HS-27A (cell line): ENCODE results near the gene RAB27B.
"Not testable (repeated sequence)": the region's sequence is repeated elsewhere in the genome, so short reads cannot be mapped to it uniquely, and the experiment has no call there.

Source experiments
- DNase-seq: peaks from one replicate; pipeline ENCODE4 v3.0.0-alpha.2; 2012; ENCODE audit warnings: low read depth, missing footprints

Gene RAB27B

GRCh38 chr18:54820785-54821275 is 7.4 kb upstream of the RAB27B start:
- not testable (repeated sequence) for DNase-seq

GRCh38 chr18:54822872-54823845 is 5.1 kb upstream of the RAB27B start:
- peak; percentile 41 for DNase-seq

GRCh38 chr18:54824761-54825160 is 3.5 kb upstream of the RAB27B start:
- no peak for DNase-seq

DNA sequence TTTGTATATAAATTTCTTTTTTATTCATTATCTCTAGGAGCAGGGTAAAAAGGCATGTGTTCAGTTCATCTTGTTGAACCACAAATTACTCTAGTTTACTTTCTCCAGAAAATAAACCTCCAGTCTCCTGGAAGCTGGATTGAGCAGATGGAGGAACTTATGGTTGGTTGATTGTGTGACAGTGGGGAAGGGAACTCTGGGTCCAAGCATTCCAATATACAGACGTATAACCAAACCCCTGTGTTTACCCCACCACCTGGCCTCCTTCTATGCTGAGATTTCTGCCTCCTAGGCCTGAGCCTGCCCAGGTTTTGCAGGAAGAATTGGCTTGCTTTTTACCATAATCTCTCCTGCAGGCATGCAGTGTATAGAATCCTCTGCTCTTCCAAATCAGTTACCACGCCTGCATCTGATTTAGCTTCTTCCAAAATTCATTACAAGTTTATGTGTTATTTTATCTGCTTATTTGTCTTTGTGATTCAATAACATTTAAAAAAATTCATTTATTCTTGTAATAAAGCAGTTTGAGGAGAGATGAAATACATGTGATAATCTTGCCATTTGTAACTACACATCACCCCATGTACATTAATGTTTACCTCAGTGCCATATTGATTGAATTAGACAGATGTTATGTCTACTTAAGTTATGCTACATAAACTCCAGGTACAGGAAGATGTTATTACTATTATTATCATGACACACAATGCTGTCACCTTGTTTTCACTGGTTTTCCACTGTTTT is 2.5 kb upstream of the RAB27B start:
- DNase-seq = no peak

- DNase-seq = no peak
Observed at GRCh38 chr18:54828986-54829385, 709 bp downstream of the RAB27B start.

DNA sequence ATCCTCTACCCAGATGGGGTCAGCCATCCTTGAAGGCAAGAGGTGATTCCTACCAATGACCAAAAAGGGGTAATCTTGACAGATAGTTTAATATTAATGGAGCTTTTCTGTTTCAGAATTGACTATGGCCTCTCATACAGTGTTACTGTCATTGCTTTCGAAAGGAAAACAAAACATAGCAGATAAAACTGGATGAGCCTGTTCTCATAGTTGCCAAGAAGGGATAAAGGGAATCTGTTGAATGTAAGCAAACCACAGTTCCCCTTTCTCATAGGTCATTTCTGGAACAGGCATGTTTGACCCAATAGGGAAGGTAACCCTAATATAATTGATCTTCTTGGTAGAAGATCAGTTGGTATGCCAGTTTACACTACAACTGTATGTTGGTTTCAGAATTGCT is 1.6 kb downstream of the RAB27B start:
- no peak for DNase-seq

DNA sequence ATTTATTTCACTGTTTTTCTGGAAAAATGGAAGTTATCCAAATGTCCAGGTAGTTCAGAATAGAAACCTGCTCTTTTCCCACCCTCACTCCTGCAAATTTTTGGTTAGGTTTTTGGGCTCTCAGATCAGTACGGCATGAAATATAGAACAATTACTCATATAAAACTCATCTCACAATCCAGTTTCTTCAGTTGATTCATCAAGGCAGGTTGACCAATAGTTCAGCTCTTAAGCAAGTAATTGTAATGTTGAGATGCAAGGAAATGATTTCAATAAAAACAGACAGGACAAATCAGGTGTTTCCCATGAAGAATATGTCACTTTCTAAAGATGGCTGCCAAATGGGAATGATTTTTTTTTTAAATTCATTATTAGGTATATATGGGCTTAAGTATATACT is 2.0 kb downstream of the RAB27B start:
- DNase-seq = no peak

DNA sequence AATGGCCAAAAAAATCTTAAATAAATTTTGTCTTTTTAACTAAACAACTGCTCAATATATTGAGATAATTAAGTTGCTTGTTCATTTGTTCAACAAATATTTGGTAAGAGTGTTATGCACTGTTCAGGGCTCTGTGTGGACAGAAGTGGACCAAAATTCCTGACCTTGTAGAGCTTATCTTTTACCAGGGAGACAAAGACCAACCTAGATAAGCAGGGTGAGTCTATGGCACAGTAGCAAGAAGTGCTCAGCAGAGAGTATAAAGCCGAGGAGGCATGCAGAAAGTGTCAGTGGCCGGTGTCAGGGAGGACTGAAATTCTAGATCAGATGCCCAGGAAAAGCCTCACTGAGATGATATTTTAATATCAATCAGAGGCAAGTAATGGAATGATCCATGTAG is 2.6 kb downstream of the RAB27B start:
- DNase-seq = no peak

GRCh38 chr18:54835944-54836343 is 7.7 kb downstream of the RAB27B start:
- DNase-seq = no peak

DNA sequence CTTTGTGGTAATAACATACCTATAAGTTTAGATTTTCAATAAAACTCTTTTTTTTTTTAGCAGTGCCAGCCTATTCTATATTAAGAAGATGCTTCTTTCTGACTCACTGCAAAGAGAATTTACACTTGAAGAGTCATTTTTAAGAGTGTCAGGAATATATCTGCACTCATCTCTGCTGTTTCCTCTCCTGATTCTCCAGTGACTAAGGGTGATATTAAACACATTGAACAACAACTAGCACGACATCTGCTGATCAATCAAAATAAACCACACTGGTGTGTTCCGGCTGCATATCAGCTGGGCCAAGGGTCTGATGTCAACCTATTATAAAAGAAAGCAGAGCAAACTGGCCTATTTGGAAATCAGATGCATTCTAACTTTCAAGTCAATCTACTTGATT is 15.0 kb downstream of the RAB27B start:
- no peak for DNase-seq

DNA sequence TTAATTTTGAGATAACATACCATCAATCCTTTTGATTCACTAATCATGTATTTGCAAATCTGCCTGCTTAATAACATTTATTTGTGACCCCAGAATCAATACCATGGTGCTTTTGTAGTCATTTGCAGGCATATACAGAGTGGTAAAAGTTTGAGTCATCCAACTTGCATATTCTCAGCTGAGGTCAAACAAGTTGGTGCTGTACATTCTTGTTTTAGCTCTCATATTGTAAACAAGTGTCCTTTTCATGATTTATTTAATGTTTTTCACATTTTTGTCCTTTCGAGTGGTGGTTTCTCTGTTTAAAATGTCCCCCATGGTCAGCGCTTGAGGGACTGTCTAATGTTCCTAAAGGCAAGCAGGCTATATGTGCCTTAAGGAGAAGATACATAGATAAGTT is 17.5 kb downstream of the RAB27B start:
- no peak for DNase-seq

DNA sequence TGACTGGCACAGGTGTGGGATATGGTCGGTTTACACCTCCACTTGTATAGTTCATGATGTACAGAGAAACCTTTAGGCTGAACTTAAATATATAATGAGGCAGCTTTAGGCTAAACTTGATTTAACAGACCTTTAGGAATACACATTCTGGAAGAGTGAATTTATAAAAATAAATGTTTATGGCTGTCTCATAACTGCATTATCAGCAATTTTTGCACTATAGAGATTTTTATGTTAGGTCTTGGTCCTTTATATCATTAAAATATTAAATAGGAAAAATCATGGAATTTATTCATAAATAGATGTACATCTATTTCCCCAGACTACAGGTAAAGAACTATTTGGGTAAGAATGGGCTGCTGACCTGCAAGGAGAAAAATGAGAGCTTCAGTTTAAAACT is 19.8 kb downstream of the RAB27B start:
- DNase-seq = no peak

DNA sequence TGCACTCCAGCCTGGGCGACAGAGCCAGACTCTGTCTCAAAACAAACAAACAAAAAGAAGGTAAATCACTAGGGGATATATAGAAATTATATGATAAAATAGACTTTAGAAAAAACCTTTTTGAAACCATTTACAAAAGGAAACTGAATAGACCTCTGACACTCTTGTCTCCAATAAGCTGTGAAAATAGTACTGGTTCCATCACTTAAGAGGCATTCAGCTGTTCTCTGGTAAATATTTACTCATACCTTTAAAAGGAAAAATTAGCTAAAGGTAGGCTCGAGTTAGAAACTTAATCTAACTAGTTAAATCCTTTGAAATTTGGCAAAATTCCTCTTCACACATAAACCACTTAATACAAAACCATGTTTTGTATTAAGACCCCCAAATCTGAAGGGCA is 21.4 kb downstream of the RAB27B start:
- DNase-seq = no peak

DNA sequence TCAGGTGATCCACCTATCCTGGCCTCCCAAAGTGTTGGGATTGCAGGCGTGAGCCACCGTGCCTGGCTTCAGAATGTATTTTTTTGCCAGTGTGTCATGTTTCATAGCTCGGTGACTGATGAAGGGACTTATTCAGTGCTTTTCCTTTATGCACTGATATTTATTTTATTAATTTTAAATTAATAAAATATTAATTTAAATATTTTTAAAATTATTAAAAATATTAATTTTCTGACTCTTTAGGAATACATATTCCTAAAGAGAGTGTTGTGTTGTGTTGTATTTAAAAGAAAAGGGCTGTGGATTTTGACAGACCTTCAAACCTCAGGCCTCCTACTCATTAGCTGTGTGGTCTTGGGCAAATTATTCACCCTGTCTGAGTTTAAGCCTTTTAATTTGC is 22.3 kb downstream of the RAB27B start:
- no peak for DNase-seq

GRCh38 chr18:54852780-54853675 is 24.8 kb downstream of the RAB27B start:
- no peak for DNase-seq

- not testable (repeated sequence) for DNase-seq
Observed at GRCh38 chr18:54855050-54855449, 26.8 kb downstream of the RAB27B start.

DNA sequence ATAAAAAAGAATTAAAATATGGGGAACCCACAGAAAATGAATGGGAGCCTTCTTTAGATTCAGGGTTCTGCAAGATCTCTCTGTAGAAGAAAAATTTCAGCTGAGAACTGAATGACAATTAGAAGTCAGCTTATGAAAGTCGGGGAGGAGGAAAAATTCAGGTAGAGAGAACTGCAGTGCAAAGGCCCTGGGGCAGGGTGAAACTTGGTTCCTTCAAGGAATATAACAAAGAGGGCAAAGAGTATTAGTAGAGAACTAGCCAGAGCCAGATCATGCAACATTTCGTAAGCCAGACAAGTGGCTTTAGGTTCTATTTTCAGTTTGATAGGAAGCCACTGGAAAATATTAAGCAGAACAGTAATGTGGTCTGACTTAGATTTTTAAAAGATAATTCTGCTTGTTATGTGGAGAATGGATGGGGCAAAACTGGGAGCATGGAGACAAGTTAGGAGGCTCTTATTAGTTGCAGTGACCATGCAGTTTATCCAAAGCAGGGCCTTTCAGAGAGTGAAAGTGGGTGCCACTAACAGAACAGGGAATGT is 27.9 kb downstream of the RAB27B start:
- no peak for DNase-seq

GRCh38 chr18:54857499-54857898 is 29.2 kb downstream of the RAB27B start:
- no peak for DNase-seq

- DNase-seq = no peak
Observed at GRCh38 chr18:54859667-54860421, 31.6 kb downstream of the RAB27B start.

DNA sequence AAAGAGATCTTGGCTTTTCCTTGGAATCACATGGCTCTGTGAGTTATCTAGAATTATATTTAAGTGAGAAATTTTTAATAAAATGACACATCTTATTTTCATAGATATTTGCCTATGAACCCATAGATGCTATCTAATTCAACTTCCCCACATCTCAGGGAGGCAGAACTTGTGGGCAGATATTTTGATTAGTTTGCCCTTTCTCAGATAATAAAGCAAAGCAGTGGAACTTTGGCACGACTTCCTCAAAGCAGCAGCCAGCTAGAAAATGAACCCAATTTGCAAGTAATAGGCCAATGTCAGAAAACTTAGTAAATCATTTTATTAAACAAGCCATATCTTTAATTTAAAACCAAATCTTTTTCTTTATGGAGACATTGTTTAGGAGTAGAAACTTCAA is 32.7 kb downstream of the RAB27B start:
- DNase-seq = no peak

- no peak for DNase-seq
Observed at GRCh38 chr18:54867131-54867530, 38.9 kb downstream of the RAB27B start.
